T-helper 1 cell (primary cell): ENCODE data around the gene TPR.
"Not testable (repeated sequence)": the region's sequence is repeated elsewhere in the genome, so short reads cannot be mapped to it uniquely, and the experiment has no call there.

ENCODE experiments used
- DNase-seq, 5 donors: peaks; one replicate each; pipeline ENCODE4 v3.0.0-alpha.2; 2012 to 2020
- total RNA-seq, 4 donors: gene quantifications; one replicate each; lab custom pipeline; 2026; lab: John Stamatoyannopoulos, UW

Gene TPR
- 294 to 497 (median 487) reads per million in 4 donors for total RNA-seq

GRCh38 chr1:186375152-186375928 lies at the start of gene TPR, which contains the start of gene ODR4:
TPR (minus strand) TSS chr1:186375253; CDS start chr1:186375028, 225 bp downstream.
ODR4 (plus strand) TSS chr1:186375838; CDS start chr1:186379786, 3,948 bp downstream.
- DNase-seq, result peak; percentile 93 to 98 (median 94)

GRCh38 chr1:186424539-186424938 lies 49.5 kb upstream of the TPR start:
- no peak for DNase-seq

GRCh38 chr1:186421446-186421845 lies 46.4 kb upstream of the TPR start:
- no peak for DNase-seq

- peak in 1 of 5 donors; percentile 76 for DNase-seq
These were observed 45.9 kb upstream of the TPR start for GRCh38 chr1:186420923-186421322.

- DNase-seq, result no peak
These were observed 45.3 kb upstream of the TPR start for GRCh38 chr1:186420311-186420710.

GRCh38 chr1:186418503-186418902 lies 43.5 kb upstream of the TPR start:
- no peak for DNase-seq

GRCh38 chr1:186413319-186413718 lies 38.3 kb upstream of the TPR start:
- no peak for DNase-seq

GRCh38 chr1:186409091-186409490 lies 34.0 kb upstream of the TPR start:
- no peak for DNase-seq

GRCh38 chr1:186404454-186405051 lies 29.5 kb upstream of the TPR start:
- peak in 1 of 5 donors; percentile 74 for DNase-seq

- DNase-seq, result no peak
These were observed 28.6 kb upstream of the TPR start for GRCh38 chr1:186403632-186404031.

GRCh38 chr1:186401446-186401845 lies 26.4 kb upstream of the TPR start:
- not testable (repeated sequence) for DNase-seq

GRCh38 chr1:186392711-186393110 lies 17.7 kb upstream of the TPR start:
- DNase-seq, result not testable (repeated sequence)

GRCh38 chr1:186391841-186392240 lies 16.8 kb upstream of the TPR start:
- no peak for DNase-seq

GRCh38 chr1:186390925-186391324 lies 15.9 kb upstream of the TPR start:
- DNase-seq, result no peak

GRCh38 chr1:186386725-186387383 lies 11.8 kb upstream of the TPR start:
- no peak for DNase-seq

- no peak for DNase-seq
These were observed 871 bp upstream of the TPR start for GRCh38 chr1:186375929-186376319.

GRCh38 chr1:186374303-186375151 lies 526 bp downstream of the TPR start:
- DNase-seq, result peak in 4 of 5 donors; percentile 2 to 60 (median 9)

- not testable (repeated sequence) for DNase-seq
These were observed 27.0 kb downstream of the TPR start for GRCh38 chr1:186347837-186348691.

GRCh38 chr1:186340772-186341171 lies 34.3 kb downstream of the TPR start:
- no peak for DNase-seq

- DNase-seq, result no peak
These were observed 37.5 kb downstream of the TPR start for GRCh38 chr1:186337554-186337953.

GRCh38 chr1:186330758-186331157 lies 44.3 kb downstream of the TPR start:
- no peak for DNase-seq

GRCh38 chr1:186327331-186327730 lies 47.7 kb downstream of the TPR start:
- no peak for DNase-seq
